Measurements from ENCODE around the gene PKNOX2. TPM values are rescaled to one million over a fixed set of nuclear protein-coding genes. Genes with fewer than 3 reads are reported as not detected.
A peak's percentile ranks its signal among the peaks of the same experiment; 100 is the strongest.

PKNOX2 gene
- total and polyA plus RNA-seq, 4 donors = 3.1 to 10.6 (median 7.9) TPM

DNA sequence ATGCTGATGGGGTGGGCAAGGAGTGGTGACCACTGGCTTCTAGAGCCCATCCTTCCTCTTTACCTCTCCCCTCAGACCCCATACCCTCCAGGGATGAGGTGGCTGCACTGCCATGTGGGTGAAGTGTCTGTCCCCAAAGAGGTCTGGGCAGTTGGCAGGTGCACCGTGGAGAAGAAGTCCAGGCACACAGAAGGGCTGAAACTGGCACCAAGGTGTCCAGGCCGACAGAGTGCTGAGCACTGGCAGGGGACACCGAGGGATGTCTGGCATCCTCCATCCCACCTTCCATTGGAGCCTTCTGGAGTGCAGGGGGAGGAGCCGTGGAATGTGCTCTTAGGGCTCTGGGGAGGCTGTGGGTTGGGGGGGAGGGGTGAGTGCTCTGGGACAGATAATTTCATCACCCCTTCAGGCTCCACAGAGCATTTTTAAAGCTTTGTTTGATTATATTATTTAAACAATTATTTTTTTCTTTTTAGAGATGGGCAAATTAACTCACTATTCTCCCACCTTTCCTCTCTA is 37.9 kb downstream of the PKNOX2 start:
- no peak for ATAC-seq (ENCODE audit: insufficient read depth, low FRiP score)
- TF ChIP-seq, protein P1, sequence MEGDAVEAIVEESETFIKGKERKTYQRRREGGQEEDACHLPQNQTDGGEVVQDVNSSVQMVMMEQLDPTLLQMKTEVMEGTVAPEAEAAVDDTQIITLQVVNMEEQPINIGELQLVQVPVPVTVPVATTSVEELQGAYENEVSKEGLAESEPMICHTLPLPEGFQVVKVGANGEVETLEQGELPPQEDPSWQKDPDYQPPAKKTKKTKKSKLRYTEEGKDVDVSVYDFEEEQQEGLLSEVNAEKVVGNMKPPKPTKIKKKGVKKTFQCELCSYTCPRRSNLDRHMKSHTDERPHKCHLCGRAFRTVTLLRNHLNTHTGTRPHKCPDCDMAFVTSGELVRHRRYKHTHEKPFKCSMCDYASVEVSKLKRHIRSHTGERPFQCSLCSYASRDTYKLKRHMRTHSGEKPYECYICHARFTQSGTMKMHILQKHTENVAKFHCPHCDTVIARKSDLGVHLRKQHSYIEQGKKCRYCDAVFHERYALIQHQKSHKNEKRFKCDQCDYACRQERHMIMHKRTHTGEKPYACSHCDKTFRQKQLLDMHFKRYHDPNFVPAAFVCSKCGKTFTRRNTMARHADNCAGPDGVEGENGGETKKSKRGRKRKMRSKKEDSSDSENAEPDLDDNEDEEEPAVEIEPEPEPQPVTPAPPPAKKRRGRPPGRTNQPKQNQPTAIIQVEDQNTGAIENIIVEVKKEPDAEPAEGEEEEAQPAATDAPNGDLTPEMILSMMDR (IDR thresholded peaks at IDR 0.05; ENCODE audit: control extremely low read depth, extremely low read depth) = no peak
- Histone ChIP-seq H3K4me3 (no peak overlapping the region), H3K9ac (ENCODE audit: insufficient read depth in 1 of 2, low read length in 2 of 2) (no peak overlapping the region), H3K27ac (ENCODE audit: low read depth in 1 of 2, low read length in 1 of 2) (no peak overlapping the region), H3K9me3 (ENCODE audit: control insufficient read depth in 4 of 4, insufficient read depth in 3 of 4, low read length in 3 of 4) (no peaks in the 10 kb centered on the region), H3K27me3 (ENCODE audit: control insufficient read depth in 3 of 3, insufficient read depth in 3 of 3, low read length in 2 of 3) (no peaks in the 10 kb centered on the region), H3K4me1 (ENCODE audit: control insufficient read depth in 5 of 5, insufficient read depth in 5 of 5, low read length in 5 of 5) (peaks cover 0 to 16% (median 0%) of the 10 kb centered on the region in 5 donors), H3K36me3 (ENCODE audit: control insufficient read depth in 4 of 4, insufficient read depth in 4 of 4, low read length in 4 of 4) (no peaks in the 10 kb centered on the region)
- DNase-seq = no peak
- WGBS, 2 donors = 72 to 87% methylated on average over 4 of the region's 4 CpGs

GRCh38 chr11:125202977-125203376 is 38.4 kb downstream of the PKNOX2 start:
- 94 to 95% methylated on average over 8 of the region's 8 CpGs for WGBS, 2 donors

GRCh38 chr11:125207866-125208425 is 43.4 kb downstream of the PKNOX2 start:
- 0% methylated on average over 1 of the region's 1 CpG; no CpG with 5 or more reads in 1 of the 2 donors for WGBS, 2 donors
- TF ChIP-seq, protein P1 (IDR thresholded peaks at IDR 0.05; ENCODE audit: control extremely low read depth, extremely low read depth) = no peak
- Histone ChIP-seq H3K9ac (ENCODE audit: insufficient read depth in 1 of 2, low read length in 2 of 2) (no peak overlapping the region), H3K9me3 (ENCODE audit: control insufficient read depth in 4 of 4, insufficient read depth in 3 of 4, low read length in 3 of 4) (no peaks in the 10 kb centered on the region), H3K27me3 (ENCODE audit: control insufficient read depth in 3 of 3, insufficient read depth in 3 of 3, low read length in 2 of 3) (no peaks in the 10 kb centered on the region), H3K4me3 (no peak overlapping the region), H3K36me3 (ENCODE audit: control insufficient read depth in 4 of 4, insufficient read depth in 4 of 4, low read length in 4 of 4) (no peaks in the 10 kb centered on the region), H3K27ac (ENCODE audit: low read depth in 1 of 2, low read length in 1 of 2) (no peak overlapping the region), H3K4me1 (ENCODE audit: control insufficient read depth in 5 of 5, insufficient read depth in 5 of 5, low read length in 5 of 5) (peaks cover 0 to 11% (median 0%) of the 10 kb centered on the region in 5 donors)
- ATAC-seq (ENCODE audit: insufficient read depth, low FRiP score) (no peak), DNase-seq (no peak)

More at GRCh38 chr11:125202977-125203376, 38.4 kb downstream of the PKNOX2 start:
- TF ChIP-seq, protein P1 (IDR thresholded peaks at IDR 0.05; ENCODE audit: control extremely low read depth, extremely low read depth) = no peak
- Histone ChIP-seq H3K4me1 (ENCODE audit: control insufficient read depth in 5 of 5, insufficient read depth in 5 of 5, low read length in 5 of 5) (peaks cover 0 to 16% (median 0%) of the 10 kb centered on the region in 5 donors), H3K27me3 (ENCODE audit: control insufficient read depth in 3 of 3, insufficient read depth in 3 of 3, low read length in 2 of 3) (no peaks in the 10 kb centered on the region), H3K9me3 (ENCODE audit: control insufficient read depth in 4 of 4, insufficient read depth in 3 of 4, low read length in 3 of 4) (no peaks in the 10 kb centered on the region), H3K9ac (ENCODE audit: insufficient read depth in 1 of 2, low read length in 2 of 2) (no peak overlapping the region), H3K4me3 (no peak overlapping the region), H3K27ac (ENCODE audit: low read depth in 1 of 2, low read length in 1 of 2) (peak overlapping the region in 1 of 2 donors; percentile 28), H3K36me3 (ENCODE audit: control insufficient read depth in 4 of 4, insufficient read depth in 4 of 4, low read length in 4 of 4) (no peaks in the 10 kb centered on the region)
- no peak for ATAC-seq (ENCODE audit: insufficient read depth, low FRiP score)
- DNase-seq = no peak

Data from lung (tissue), 12 donors.